Measurements from ENCODE around the gene CYGB.

CYGB gene

DNA sequence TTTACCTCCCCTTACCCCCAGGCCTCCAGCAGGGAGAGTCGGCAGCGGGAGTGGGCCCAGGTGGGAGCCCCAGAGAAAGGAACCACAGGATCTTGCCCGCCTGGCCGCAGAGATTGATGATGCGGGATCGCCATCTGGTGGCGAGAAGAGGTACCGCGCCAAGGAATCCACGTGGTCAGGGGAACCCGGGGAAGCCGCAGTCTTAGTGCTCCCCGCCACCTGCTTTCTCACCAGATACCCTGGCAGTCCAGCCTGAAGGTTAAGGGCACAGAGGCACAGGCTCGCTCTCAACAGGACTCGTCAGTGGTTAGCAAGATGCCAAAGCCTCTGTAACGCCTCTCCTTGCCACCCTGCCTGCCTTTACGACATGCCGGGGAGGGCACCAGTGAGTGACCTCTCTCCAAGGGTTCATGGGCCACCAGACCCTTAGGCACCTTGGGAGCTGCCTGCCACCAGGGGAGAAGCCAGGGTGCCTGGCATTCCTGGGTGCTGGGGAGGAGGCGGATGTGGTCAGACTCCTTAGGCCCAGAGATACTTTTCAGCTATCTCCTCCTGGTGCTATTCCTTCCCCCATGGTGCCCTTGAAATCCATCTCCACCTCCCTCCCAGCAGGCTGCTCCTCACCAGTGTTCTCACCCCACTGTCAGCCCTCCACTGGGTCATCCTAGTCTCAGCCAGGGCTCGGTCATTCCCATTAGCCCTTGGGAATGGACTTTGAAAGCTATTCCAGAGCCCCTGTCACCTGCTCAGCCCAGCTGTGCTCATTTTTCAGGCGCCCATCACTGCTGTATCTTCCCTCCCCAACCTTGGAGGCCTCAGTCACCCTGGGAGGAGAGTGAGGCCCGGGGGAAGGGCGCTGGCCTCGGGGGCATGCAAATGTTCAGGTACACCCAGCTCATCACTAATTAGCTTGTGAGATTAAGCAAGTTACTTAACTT lies 30.8 kb downstream of the CYGB start:
- TF ChIP-seq, protein P1, sequence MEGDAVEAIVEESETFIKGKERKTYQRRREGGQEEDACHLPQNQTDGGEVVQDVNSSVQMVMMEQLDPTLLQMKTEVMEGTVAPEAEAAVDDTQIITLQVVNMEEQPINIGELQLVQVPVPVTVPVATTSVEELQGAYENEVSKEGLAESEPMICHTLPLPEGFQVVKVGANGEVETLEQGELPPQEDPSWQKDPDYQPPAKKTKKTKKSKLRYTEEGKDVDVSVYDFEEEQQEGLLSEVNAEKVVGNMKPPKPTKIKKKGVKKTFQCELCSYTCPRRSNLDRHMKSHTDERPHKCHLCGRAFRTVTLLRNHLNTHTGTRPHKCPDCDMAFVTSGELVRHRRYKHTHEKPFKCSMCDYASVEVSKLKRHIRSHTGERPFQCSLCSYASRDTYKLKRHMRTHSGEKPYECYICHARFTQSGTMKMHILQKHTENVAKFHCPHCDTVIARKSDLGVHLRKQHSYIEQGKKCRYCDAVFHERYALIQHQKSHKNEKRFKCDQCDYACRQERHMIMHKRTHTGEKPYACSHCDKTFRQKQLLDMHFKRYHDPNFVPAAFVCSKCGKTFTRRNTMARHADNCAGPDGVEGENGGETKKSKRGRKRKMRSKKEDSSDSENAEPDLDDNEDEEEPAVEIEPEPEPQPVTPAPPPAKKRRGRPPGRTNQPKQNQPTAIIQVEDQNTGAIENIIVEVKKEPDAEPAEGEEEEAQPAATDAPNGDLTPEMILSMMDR (IDR thresholded peaks at IDR 0.05; ENCODE audit: low read depth, low read length, missing control alignments), result peak; percentile 91
- no peak for DNase-seq (ENCODE audit: low read depth)
- H3K4me3 ChIP-seq (ENCODE audit: low read depth, low read length), result no peak overlapping the region

DNA sequence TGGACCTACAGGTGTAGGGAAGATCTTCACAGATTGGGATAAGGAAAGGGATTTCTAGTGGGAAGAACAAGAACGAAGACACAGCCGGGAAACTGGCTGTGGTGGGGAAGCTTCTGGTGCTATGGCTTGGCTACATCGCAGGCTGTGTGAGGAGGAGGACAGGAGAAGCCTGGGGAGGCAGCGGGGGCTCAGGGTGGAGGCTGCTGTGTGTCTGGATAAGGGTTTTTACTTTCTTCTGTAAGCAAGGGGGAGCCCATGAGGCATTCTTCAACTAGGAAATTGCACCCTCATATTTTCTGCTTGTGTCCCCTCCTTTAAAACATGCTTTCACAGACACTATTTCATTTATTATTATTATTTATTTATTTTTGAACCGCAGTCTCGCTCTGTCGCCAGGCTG lies 33.4 kb downstream of the CYGB start:
- TF ChIP-seq, protein P1 (IDR thresholded peaks at IDR 0.05; ENCODE audit: low read depth, low read length, missing control alignments), result peak; percentile 14
- no peak for DNase-seq (ENCODE audit: low read depth)
- no peak overlapping the region for H3K4me3 ChIP-seq (ENCODE audit: low read depth, low read length)

DNA sequence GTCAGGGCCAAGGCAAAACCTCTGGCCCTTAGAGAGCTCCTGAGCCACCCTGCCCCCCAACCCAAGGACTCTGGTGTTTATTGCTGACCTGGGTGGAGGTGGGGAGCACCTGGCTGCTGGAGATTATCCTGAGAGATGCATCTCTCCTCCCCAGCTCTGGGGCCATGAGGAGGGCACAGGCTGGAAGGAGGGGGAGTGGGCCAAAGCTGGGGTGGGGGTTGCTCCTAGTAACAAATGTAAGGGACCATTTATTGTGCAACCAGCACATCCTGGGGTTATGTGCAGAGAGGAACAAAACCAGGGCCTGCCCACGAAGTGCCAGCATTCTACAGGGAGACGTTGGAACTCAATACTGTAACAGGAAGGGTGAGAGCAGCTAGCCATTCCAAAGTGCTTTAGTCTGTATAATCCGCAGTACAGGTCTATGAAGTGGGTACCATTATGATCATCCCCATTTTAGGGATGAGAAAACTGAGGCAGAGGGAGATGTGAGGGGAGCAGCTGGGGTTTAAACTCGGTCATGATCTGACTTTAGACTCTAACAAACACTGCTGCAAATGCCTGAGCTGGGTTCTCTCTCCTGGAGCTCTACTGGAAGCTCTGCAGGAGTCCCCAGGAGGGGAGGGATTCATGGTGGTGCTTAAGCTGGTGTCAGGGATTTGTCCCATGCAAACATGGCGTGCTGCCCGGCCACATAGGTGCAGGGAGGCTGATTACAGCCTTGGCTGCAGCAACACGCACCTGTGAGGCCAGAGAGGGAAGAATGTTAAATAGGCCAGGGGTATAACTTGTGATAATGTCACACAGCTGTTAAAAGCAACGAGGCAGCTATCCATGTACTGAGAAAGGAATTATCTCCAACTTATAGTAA lies 34.9 kb downstream of the CYGB start:
- DNase-seq (ENCODE audit: low read depth), result no peak
- no peak overlapping the region for H3K4me3 ChIP-seq (ENCODE audit: low read depth, low read length)
- TF ChIP-seq, protein P1 (IDR thresholded peaks at IDR 0.05; ENCODE audit: low read depth, low read length, missing control alignments), result no peak

- no peak for DNase-seq (ENCODE audit: low read depth)
- TF ChIP-seq, protein P1 (IDR thresholded peaks at IDR 0.05; ENCODE audit: low read depth, low read length, missing control alignments), result no peak
- no peak overlapping the region; the same call in 1 of the 2 replicates for H3K4me3 ChIP-seq (ENCODE audit: low read depth, low read length)
These were observed 35.6 kb downstream of the CYGB start for GRCh38 chr17:76501827-76502307.

DNA sequence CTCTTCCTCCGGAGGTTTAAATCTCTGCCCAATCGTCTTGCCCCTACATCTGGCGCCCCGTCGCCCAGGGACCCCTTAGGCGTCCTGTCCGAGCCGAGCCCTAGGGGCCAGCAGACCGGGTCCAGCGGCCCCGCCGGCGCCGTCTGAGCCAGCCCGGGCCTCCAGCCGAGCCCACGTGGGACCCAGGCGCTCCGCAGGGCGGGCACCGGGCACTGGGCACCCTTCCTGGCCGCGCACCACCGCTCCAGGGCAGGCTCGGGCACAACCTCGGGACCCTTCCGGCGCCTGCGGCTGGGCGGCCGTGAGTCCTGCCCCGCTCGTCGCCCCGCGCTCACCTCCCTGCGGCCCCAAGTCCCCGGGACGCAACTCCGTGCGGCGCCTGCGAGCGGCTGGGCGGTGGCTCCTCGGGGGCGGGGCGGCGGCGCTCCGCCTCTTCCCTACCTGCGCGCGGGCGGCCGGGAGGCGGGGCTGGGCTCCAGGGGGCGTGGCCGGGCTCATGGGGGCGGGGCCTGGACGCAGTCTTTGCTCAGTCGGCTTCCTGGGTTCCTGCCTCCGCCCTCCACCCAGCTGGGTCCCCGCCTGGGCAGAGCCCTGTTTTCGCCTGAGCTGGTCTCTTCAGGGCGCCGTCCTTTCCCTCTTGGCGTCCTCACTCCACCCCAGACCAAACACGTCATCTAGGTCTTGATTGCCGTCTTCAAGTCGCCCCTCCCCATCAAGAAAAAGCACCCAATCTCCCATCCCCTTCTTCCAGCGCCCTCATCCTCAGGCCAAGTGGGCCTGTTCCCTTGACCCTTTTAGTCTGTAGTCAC lies 36.3 kb downstream of the CYGB start, which contains the start of gene RHBDF2:
TSS of gene RHBDF2 (minus strand) at position 406 of the 809 bp plus-strand sequence. CDS start 19,899 bp downstream, outside the sequence.
- peak within 1 kb of the TSS; percentile 66 for H3K4me3 ChIP-seq (ENCODE audit: low read depth, low read length)
- TF ChIP-seq, protein P1 (IDR thresholded peaks at IDR 0.05; ENCODE audit: low read depth, low read length, missing control alignments), result no peak
- peak; percentile 61 for DNase-seq (ENCODE audit: low read depth)

- TF ChIP-seq, protein P1 (IDR thresholded peaks at IDR 0.05; ENCODE audit: low read depth, low read length, missing control alignments), result no peak
- H3K4me3 ChIP-seq (ENCODE audit: low read depth, low read length), result peak overlapping the region; percentile 66
- no peak for DNase-seq (ENCODE audit: low read depth)
These were observed 36.8 kb downstream of the CYGB start for GRCh38 chr17:76500747-76501017.
